GM18526 (cell line): ENCODE data around the gene ALDH1A3.

Source experiments
- POLR2A ChIP-seq: IDR thresholded peaks from 3 replicates; pipeline ENCODE4 v1.6.1; 2011; ENCODE audit not compliant: insufficient read length; ENCODE audit errors: extremely low read depth

The ALDH1A3 gene

DNA sequence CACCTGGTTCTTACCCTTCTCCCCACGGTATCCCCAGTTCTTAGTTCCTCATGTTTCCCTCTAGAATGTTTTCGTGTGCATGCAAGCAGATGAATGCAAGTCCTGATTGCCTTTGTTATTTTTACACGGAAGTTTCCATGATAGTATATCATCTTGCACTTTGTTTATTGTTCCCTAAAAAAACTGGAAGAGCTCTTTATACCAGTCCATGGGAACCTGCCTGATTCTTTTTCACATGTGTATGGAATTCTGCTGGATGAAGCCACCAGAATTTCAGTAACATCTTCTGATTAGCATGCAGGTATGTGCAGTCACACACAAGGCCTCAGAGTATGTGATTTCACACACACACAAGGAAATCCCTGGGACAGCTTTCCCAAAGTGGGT is 23.5 kb downstream of the ALDH1A3 start:
- no peak for TF ChIP-seq POLR2A

DNA sequence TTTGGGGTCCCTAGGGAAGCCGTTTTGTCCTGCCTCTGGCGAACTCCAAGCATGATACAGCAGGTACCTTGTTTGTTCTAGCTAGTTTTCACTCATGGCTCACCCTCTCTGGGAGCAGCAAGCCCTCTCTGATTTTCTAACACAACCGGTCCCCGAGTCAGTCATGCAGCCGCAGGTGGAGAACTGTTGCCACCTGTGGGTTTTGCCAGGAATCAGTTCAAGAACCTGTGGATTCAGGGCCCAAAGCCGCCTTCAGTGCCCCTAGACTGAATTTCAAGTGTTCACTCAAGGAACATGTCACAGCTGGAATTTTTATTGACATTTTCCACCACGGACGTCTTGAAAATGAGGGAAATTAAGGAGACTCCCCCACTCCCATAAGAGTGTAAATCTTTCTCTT is 26.2 kb downstream of the ALDH1A3 start:
- no peak for TF ChIP-seq POLR2A

DNA sequence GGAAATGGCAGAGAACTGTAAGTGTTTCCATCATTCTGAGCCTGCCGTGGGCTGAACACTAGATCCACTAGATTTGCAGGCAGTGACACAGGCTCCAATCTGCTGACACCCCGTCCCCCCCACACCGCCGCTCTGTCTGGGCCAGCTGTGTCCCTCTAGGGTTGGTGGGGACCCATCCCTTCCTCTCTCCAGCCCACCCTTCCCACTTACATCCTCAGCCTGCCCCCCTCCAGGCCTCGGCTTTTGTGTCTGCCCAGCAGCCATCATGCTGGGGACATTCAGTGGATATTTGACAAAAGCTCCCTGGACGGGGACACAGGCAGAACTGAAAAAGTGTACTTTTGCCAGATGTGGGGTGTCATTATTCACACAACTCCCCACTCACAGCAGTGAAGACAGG is 28.8 kb downstream of the ALDH1A3 start:
- TF ChIP-seq POLR2A: no peak

DNA sequence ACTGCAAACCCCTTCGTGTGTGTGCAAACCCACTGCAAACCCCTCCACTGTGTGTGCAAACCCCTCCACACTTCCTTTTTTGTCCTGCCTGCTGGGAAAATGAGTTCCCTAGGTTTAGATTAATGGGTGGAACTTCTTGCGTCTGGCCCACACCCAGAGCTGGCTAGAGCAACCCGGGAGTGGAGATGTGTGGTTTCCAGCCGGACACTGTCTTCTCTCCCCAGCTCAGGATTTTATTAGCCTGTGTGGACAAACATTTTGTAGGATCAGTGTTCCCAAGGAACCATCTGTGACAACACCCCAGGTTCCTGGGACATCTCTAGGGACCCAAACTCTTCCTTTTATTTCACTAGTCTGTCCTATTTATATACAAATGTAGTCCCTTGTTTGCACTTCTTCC is 29.9 kb downstream of the ALDH1A3 start:
- no peak for TF ChIP-seq POLR2A

DNA sequence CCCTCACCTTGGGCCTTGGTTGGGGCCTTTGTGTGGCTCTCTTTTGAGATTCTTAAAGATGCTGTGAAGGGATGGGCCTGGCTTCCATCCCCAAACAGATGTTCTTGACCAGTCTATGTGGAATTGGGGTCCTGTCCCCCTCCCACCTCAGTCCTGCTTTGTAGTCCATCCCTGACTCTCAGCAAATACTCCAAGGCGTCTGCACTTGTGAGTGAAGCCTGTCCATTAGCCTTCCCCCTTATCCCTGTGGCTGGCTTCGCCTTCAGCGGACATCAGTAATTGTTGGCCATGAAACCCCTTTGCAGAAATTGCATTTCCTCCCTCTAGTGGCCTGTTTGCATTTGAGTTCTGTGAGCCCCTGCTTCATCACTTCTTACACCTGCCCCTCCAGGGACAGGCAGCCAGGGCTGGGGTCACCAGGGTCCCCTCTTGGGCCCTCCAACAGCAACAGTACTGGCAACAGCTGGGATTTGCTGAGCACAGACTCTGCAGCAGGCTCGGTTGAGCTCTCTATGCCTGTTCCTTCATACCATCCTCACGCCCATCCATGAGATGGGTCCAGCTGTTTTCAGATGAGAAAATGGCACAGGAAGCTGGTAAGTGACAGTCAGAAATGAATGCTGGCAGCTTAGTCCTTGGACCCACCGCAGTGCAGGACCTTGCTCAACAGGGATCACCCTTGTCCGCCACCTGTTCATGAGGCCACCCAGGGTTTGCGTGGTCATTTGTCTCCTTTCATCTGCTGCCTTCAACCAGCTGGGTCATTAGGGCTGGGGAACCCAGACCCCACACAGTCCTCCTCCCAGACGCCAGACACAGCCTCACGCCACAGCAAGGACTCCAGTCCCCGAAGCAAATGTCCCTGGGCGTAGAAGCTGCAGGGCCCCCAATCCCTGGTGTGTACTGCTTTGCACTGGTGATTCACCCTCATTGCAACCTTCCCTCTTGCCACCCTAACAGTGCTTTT is 30.6 kb downstream of the ALDH1A3 start:
- no peak for TF ChIP-seq POLR2A

DNA sequence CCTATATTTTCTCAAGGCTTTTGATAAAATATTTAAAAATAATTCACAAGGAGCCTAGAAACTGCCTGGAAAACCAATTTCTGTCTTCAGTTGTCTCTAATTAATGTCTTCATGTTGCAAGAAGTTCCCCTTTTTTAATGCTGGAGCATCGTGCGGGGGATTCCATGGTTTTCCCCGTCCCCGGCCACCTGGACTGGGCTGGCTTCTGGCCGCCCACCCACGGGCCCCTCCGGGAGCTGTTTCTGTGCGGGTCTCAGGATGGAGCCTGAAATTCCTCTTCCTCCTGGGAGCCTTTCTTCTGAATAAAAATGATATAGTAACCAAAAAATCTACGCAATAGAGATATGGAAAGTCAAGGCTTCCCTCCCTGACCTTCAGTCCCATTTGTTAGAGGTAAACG is 31.5 kb downstream of the ALDH1A3 start:
- TF ChIP-seq POLR2A: no peak

DNA sequence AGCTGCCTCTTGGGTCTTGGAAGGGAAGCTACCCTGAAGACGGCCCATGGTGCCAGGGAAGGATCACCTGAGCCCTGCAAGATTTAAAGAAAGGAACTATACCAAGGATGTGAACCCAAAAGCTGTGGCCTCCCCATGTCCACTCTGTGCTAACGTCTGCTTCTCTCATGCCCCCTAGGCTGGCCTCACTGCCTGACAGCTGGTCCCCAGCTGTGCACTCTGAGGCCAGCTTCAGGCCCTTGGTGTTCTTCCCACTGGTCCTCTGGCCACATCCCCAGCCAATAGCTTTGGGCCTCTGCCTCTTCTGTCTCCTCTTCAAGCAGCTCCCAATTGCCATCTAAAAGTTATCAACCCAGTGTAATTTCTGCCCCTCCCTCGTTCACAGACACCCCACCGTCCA is 34.3 kb downstream of the ALDH1A3 start:
- TF ChIP-seq POLR2A: no peak

DNA sequence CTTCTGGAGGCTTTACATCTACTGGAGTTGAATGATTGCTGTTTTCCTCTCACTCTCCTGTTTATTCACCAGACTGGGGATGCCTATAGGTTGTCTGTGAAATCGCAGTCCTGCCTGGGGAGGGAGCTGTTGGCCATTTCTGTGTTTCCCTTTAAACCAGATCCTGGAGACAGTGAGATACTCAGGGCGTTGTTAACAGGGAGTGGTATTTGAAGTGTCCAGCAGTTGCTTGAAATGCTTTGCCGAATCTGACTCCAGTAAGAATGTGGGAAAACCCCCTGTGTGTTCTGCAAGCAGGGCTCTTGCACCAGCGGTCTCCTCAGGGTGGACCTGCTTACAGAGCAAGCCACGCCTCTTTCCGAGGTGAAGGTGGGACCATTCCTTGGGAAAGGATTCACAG is 35.2 kb downstream of the ALDH1A3 start:
- no peak for TF ChIP-seq POLR2A

DNA sequence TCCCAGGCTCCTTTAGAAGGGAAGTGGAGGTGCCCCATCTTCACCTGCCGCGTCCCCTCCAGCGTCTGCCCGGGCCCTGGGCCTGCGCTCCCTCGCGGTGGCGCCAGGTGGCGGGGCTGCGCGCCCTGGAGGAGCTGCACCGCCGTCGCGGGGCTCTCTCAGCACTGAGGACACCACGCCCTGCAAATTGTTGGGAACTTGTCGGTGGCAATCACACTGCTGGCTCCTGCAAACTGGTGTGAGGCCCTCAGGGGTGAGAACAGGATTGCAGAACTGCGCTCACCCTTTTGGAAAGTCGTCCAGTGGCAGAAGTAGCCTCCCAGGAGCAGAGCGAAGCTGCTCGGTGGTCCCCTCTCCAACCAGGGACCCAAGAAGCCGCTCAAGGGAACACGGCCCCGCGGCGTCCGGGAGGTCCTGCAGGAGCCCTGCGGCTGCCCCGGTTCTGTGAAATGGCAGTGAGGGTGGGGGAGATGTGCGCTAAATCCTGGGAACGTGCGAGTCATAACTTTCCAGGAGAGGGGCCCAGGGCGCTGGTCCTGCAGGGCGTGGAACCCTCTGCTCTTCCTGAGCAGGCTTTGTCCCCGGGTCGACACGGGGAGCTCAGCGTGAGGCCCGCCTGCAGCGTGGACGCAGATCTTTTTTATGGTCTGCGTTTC is 38.5 kb downstream of the ALDH1A3 start:
- peak; percentile 43 for TF ChIP-seq POLR2A

DNA sequence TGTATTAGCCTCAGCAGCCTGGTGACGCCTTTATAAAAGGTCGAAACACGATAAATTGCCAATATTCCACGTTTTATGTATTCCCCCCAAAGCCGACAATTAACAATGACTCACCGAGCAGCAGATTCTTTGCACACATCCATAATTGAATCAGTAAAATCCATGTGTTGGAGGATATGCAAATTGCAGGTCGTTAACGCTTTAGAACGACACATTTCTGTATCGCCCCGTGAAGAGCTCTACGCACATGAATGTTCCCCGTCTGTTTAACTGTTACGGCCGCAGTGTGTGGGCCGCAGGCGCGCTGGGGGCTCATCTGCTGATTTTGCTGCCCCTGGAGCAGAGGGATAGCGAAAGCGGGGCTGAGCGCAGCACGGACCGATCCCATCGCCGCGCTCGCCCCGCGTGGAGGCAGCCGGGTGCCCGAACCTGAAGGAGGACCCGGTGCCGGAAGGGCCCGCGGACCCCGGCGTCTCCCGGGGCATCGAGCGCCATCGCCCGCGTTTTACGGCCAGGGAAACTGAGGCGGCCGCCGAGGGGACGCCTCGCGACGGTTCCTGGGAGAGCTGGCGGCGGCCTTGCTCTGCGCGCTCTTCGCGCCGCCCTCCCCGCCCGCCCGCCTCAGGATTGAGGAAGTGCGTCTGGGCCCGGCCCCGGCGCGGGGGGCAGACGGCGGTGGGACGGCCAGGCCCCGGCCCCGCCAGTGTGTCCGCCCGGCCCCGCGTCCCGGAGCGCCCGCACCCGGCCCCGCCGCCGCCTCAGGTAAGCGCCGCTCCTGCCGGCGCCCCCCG is 39.3 kb downstream of the ALDH1A3 start, which contains the start of gene LRRK1:
Gene LRRK1 (plus strand): TSS at position 668 of the 791 bp plus-strand sequence. CDS start 5,276 bp downstream, outside the sequence.
- TF ChIP-seq POLR2A: peak; percentile 25

DNA sequence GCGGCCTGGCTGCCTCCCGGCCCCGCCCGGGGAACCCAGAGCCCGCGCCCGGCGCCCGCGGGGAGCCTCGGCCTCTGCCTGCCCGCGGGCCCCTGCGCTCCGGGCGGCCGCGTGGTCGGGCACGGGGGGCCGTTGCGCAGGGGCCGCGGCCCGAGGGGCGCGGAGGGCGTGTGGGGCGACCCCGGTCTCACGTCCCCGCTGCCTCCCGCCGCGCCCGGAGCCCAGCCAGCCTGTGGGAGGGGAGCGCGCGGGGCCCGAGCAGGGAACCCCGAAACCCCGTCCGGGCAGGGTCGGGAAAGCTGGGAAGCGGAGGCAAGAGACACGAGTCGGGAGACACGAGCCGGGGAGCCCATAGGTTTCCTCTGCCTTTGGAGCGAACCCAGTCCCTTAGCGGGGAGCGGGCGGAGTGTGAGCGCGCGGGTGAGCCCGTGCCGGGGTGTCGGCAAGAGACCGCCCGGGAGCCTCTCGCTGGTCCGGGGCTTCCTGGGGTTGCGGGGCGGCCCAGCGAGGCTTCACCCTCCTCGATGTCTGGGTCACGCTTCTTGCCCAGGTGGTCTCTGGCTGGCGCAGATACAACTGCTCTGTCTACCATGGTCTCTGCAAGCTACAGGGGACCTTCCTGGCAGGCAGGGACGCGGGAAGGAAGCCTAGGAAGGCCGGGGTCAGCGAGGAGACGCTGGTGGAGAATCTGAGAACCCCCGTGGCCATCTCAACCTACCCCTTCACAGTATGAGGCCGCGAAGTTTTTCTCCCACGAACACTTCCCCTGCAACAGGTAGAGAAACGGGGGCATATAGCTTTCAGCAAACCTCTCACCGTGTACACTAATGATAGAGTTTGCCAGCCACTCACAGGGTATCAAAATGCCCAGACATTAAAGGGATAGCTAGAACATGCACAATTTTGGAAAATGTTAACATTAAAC is 40.1 kb downstream of the ALDH1A3 start:
- TF ChIP-seq POLR2A: peak; percentile 33

DNA sequence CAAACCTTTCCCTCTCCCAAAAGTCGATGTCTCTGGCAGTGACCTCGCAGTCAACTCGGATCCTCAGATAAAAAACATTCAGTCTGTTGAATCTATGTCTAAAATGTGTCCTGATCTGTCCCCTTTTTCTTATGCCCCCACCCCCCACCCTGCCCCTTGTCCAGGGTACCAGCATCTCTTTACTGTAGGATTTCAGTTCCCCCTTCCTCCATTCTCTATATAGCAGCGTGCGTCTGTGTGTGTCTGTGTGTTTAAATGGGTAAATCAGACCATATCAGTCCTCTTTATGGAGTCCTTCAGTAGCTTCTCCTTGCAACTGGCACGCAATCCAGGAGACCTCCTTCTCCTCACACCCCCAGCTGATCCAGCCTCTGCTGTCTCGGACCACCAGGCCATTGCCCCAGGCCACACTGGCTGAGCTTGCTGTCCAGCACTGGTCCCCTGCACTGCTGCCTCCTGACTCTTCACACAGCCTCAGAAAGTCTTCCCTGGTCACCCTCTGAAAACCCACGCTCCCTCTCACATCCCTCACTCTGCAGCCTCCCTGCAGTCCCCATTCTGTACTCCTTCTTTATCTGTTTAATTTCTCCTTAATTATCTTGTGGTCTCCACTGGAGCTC is 41.0 kb downstream of the ALDH1A3 start:
- no peak for TF ChIP-seq POLR2A

DNA sequence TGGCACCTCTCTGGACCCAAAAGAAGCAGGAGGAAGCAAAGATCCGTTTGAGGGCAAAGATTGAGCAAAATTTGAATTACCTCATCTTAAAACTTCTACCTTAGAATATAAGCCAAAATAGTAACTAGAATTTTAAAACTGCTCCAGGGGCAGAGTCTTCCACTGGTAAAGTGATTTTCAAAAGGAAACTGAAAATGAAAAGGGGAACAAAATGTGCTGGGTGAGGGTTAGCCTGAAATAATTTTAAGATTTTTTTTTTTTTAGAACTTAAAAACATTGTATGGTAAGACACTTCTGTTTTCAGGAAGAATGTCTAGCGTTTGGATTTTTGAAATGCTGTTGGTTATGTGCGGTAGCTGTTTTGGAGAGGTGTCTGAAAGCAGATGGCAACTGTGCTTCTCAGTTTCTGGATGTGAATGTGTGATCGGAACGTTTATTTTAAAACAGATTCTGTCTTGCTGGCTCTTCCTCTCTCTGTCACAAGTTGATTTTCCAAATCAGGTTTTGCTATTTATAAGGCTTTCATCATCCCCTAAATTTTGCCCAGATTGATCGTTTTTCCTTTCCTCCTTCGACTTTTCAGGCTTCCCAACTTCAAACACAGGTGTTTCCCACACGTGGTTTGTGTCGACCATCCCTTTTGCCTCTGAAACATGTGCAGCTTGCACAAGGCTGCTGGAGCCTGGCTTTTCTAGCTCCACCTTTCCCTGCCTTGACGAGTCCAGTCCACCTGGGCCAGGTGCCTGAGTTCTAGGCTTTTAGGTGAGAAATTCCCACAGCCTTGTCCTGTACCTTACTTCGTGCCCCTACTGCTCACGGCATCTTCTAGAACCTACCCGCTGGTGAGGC is 42.8 kb downstream of the ALDH1A3 start:
- TF ChIP-seq POLR2A: no peak
